GM18519 (cell line): ENCODE measurements around the gene PRKCH.

Source experiments
- ATAC-seq: cut with Tn5 transposase; IDR thresholded peaks from one replicate; pipeline ENCODE4 v1.9.1; 2021; ENCODE audit warnings: mild to moderate bottlenecking, moderate library complexity; ENCODE audit not compliant: unreplicated experiment, low FRiP score

Gene PRKCH

GRCh38 chr14:61599942-61600341, 278.6 kb downstream of the PRKCH start:
- ATAC-seq = no peak
